ENCODE data around the gene LRRC37B. TPM values are rescaled to one million over a fixed set of nuclear protein-coding genes. Genes with fewer than 3 reads are reported as not detected.
A peak's percentile ranks its signal among the peaks of the same experiment; 100 is the strongest.

The LRRC37B gene
- total RNA-seq, 3 donors from 2014 or later (not counting 1 experiment from before 2014, with no cell fraction given): 46.6 to 64.8 (median 57.1) TPM

GRCh38 chr17:32100971-32101631 lies 93.9 kb downstream of the LRRC37B start:
- Histone ChIP-seq H3K4me1 (ENCODE audit: control insufficient read depth, insufficient read depth, low read length) (peaks cover 9% of the 10 kb centered on the region), H3K27ac (ENCODE audit: low read length) (no peak overlapping the region), H3K4me3 (ENCODE audit: low read length) (no peak overlapping the region), H3K27me3 (ENCODE audit: control insufficient read depth, insufficient read depth, low read length) (no peaks in the 10 kb centered on the region), H3K36me3 (ENCODE audit: control insufficient read depth, insufficient read depth, low read length) (no peaks in the 10 kb centered on the region), H3K9me3 (ENCODE audit: control insufficient read depth, insufficient read depth, low read length) (no peaks in the 10 kb centered on the region)
- Mint-ChIP-seq H3K27ac (no peak overlapping the region), H3K9me3 (no peaks in the 10 kb centered on the region), H3K36me3 (no peaks in the 10 kb centered on the region), H3K4me3 (no peak overlapping the region), H3K4me1 (peaks cover 8 to 20% of the 10 kb centered on the region in 2 donors), H3K27me3 (ENCODE audit: low read depth in 2 of 2) (no peaks in the 10 kb centered on the region)
- TF ChIP-seq CTCF (IDR thresholded peaks at IDR 0.05): no peak
- ATAC-seq (no peak), DNase-seq (no peak)
- intact Hi-C loops (cut with micrococcal nuclease): no loop called here
- WGBS (ENCODE audit: insufficient coverage): 92% methylated on average over 8 of the region's 8 CpGs

DNA sequence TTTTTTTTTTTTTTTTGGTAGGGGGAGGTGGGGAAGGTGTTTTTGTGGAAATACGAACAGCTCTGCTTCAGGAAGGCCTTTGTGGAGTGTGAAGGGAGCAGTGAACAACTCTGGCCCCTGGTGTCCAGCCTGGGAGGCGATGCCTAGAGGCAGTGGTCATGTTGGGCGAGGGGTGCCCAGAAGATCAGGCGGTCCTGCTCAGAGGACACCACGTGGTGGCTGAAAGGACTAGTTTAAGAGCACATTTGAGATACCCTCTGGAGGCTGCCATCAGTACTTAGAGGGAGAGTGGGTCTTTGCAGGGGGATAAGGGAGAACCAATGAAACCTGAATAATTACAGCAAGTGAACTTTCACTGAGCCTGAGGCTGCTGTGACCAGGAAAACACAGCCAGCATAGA lies 95.0 kb downstream of the LRRC37B start:
- Mint-ChIP-seq H3K27me3 (ENCODE audit: low read depth in 2 of 2) (no peaks in the 10 kb centered on the region), H3K36me3 (no peaks in the 10 kb centered on the region), H3K4me3 (no peak overlapping the region), H3K27ac (peak overlapping the region in 1 of 2 donors; percentile 35), H3K4me1 (peaks cover 19 to 31% of the 10 kb centered on the region in 2 donors), H3K9me3 (no peaks in the 10 kb centered on the region)
- Histone ChIP-seq H3K9me3 (ENCODE audit: control insufficient read depth, insufficient read depth, low read length) (no peaks in the 10 kb centered on the region), H3K4me1 (ENCODE audit: control insufficient read depth, insufficient read depth, low read length) (peaks cover 9% of the 10 kb centered on the region), H3K36me3 (ENCODE audit: control insufficient read depth, insufficient read depth, low read length) (no peaks in the 10 kb centered on the region), H3K4me3 (ENCODE audit: low read length) (no peak overlapping the region), H3K27ac (ENCODE audit: low read length) (no peak overlapping the region), H3K27me3 (ENCODE audit: control insufficient read depth, insufficient read depth, low read length) (no peaks in the 10 kb centered on the region)
- TF ChIP-seq CTCF (IDR thresholded peaks at IDR 0.05): no peak
- 91% methylated on average over 5 of the region's 5 CpGs for WGBS (ENCODE audit: insufficient coverage)
- intact Hi-C loops (cut with micrococcal nuclease): no loop called here
- ATAC-seq (no peak), DNase-seq (no peak)

GRCh38 chr17:32102646-32103186 lies 95.5 kb downstream of the LRRC37B start:
- WGBS (ENCODE audit: insufficient coverage): 96% methylated on average over 5 of the region's 5 CpGs
- H3K4me1 ChIP-seq (ENCODE audit: control insufficient read depth, insufficient read depth, low read length): peaks cover 9% of the 10 kb centered on the region
- DNase-seq: no peak
- no peaks in the 10 kb centered on the region for H3K36me3 ChIP-seq (ENCODE audit: control insufficient read depth, insufficient read depth, low read length)
- no peaks in the 10 kb centered on the region for H3K27me3 ChIP-seq (ENCODE audit: control insufficient read depth, insufficient read depth, low read length)
- intact Hi-C loops (cut with micrococcal nuclease): no loop called here
- H3K4me3 Mint-ChIP-seq: no peak overlapping the region
- H3K27me3 Mint-ChIP-seq (ENCODE audit: low read depth in 2 of 2): no peaks in the 10 kb centered on the region
- no peak for TF ChIP-seq CTCF (IDR thresholded peaks at IDR 0.05)
- no peaks in the 10 kb centered on the region for H3K9me3 Mint-ChIP-seq
- H3K36me3 Mint-ChIP-seq: no peaks in the 10 kb centered on the region
- no peak overlapping the region for H3K27ac ChIP-seq (ENCODE audit: low read length)
- ATAC-seq: no peak
- H3K27ac Mint-ChIP-seq: no peak overlapping the region
- H3K4me3 ChIP-seq (ENCODE audit: low read length): no peak overlapping the region
- peaks cover 21 to 34% of the 10 kb centered on the region in 2 donors for H3K4me1 Mint-ChIP-seq
- H3K9me3 ChIP-seq (ENCODE audit: control insufficient read depth, insufficient read depth, low read length): no peaks in the 10 kb centered on the region

Other genes starting within 250 kb of the LRRC37B start
- 1 to 10 TPM; 3.1 to 4.9 (median 3.4) TPM for gene COPRS, start 148.1 kb upstream of the LRRC37B start, total RNA-seq
- gene UTP6, start 105.7 kb upstream of the LRRC37B start, total RNA-seq: 10 to 100 TPM; 38.3 to 52.1 (median 41.0) TPM
- gene SUZ12, start 70.4 kb upstream of the LRRC37B start, total RNA-seq: 10 to 100 TPM; 31.5 to 37.0 (median 32.3) TPM
- gene RHOT1, start 135.1 kb downstream of the LRRC37B start, total RNA-seq: 10 to 100 TPM; 25.1 to 32.7 (median 28.3) TPM